ENCODE measurements around the gene GPX3.

Gene GPX3

GRCh38 chr5:151007430-151008209, 12.8 kb upstream of the GPX3 start:
- no peak for DNase-seq (ENCODE audit: extremely low spot score)
- ChIA-PET CTCF (interaction anchor here (0.6 kb wide), 1 partner anchor 12 kb away, joined by 3 read pairs; no protein-coding TSS in a partner anchor), POLR2A (no interaction called here)
- no peak for TF ChIP-seq HDGF (IDR thresholded peaks at IDR 0.05; ENCODE audit: borderline replicate concordance)
- TF ChIP-seq L3MBTL2 (conservative IDR thresholded peaks at IDR 0.05): no peak
- TF ChIP-seq ZNF384 (IDR thresholded peaks at IDR 0.05): no peak
- no peak for TF ChIP-seq BHLHE40 (IDR thresholded peaks at IDR 0.05; ENCODE audit: borderline replicate concordance)
- TF ChIP-seq, protein P1, sequence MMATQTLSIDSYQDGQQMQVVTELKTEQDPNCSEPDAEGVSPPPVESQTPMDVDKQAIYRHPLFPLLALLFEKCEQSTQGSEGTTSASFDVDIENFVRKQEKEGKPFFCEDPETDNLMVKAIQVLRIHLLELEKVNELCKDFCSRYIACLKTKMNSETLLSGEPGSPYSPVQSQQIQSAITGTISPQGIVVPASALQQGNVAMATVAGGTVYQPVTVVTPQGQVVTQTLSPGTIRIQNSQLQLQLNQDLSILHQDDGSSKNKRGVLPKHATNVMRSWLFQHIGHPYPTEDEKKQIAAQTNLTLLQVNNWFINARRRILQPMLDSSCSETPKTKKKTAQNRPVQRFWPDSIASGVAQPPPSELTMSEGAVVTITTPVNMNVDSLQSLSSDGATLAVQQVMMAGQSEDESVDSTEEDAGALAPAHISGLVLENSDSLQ (IDR thresholded peaks at IDR 0.05): no peak
- TF ChIP-seq CTBP1 (IDR thresholded peaks at IDR 0.05; ENCODE audit: borderline replicate concordance): no peak
- no peak for TF ChIP-seq FOXA1 (IDR thresholded peaks at IDR 0.05)
- TF ChIP-seq FOXK2 (IDR thresholded peaks at IDR 0.05): no peak
- no peak for TF ChIP-seq TARDBP (IDR thresholded peaks at IDR 0.05)
- TF ChIP-seq ELF4 (IDR thresholded peaks at IDR 0.05): no peak
- no peak for TF ChIP-seq NFRKB (IDR thresholded peaks at IDR 0.05)

- no peak for DNase-seq (ENCODE audit: extremely low spot score)
- CTCF ChIA-PET: no interaction called here
- POLR2A ChIA-PET: no interaction called here
- TF ChIP-seq HDGF (IDR thresholded peaks at IDR 0.05; ENCODE audit: borderline replicate concordance) (no peak), LEF1 (IDR thresholded peaks at IDR 0.05; ENCODE audit: borderline replicate concordance) (no peak), L3MBTL2 (conservative IDR thresholded peaks at IDR 0.05) (no peak), TARDBP (IDR thresholded peaks at IDR 0.05) (no peak), SUZ12 (IDR thresholded peaks at IDR 0.05) (no peak), FOXM1 (IDR thresholded peaks at IDR 0.05; ENCODE audit: borderline replicate concordance) (no peak), ZNF384 (IDR thresholded peaks at IDR 0.05) (no peak), NFRKB (IDR thresholded peaks at IDR 0.05) (no peak), CTBP1 (IDR thresholded peaks at IDR 0.05; ENCODE audit: borderline replicate concordance) (no peak), ELF4 (IDR thresholded peaks at IDR 0.05) (no peak), SP1 (IDR thresholded peaks at IDR 0.05) (no peak)
- TF ChIP-seq, protein P1 (IDR thresholded peaks at IDR 0.05): no peak
These were observed 12.2 kb upstream of the GPX3 start for GRCh38 chr5:151008210-151008491.

DNA sequence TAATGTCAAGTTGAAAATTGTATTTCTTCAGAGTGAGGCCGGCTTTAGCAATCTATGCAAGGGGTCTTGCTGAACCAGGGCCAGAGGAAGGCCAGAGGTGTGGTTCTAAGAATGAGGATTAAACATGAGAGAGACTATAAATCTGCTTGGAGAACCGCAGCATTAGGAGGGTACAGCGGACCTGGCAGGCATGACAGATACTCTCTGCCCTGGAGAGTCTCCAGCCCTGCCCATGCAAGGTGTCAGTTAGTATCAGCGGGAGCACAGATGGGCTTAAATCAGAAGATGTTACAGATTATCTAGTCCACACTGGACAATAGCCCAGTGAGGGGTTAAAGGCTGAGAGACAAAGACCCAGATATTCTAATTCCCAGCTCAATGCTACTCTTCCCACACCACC, 11.5 kb upstream of the GPX3 start:
- CTCF ChIA-PET: interaction anchor here (2.3 kb wide), 1 partner anchor 7 kb away, joined by 8 read pairs; no protein-coding TSS in a partner anchor
- TF ChIP-seq NFRKB (IDR thresholded peaks at IDR 0.05) (no peak), ARNT (IDR thresholded peaks at IDR 0.05) (no peak), CTBP1 (IDR thresholded peaks at IDR 0.05; ENCODE audit: borderline replicate concordance) (no peak), BHLHE40 (IDR thresholded peaks at IDR 0.05; ENCODE audit: borderline replicate concordance) (no peak), HDGF (IDR thresholded peaks at IDR 0.05; ENCODE audit: borderline replicate concordance) (no peak)
- no peak for DNase-seq (ENCODE audit: extremely low spot score)
- POLR2A ChIA-PET: no interaction called here

DNA sequence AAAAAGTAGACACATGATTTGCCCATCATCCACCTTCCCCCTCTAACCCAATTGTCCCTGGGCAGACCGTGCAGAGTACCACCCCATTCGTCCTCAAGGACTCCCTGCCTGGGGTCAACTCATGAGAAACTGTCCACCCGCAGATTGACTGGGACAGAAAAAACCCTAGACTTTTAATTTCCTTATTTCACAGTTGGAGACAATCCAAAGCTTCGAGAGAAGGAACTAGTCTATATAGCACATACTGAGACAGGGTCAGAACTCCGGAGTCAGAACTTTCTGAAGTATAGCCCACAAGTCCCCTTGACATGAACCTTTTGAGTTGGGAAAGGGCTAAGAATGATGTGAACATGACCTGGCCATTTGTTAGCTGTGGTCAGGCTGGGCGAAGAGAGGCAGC, 7.5 kb upstream of the GPX3 start:
- ChIA-PET CTCF (interaction anchor here (1.0 kb wide), 1 partner anchor 11 kb away, joined by 3 read pairs; no protein-coding TSS in a partner anchor), POLR2A (no interaction called here)
- TF ChIP-seq, protein P1 (IDR thresholded peaks at IDR 0.05): no peak
- no peak for TF ChIP-seq ZNF384 (IDR thresholded peaks at IDR 0.05)
- no peak for TF ChIP-seq CTBP1 (IDR thresholded peaks at IDR 0.05; ENCODE audit: borderline replicate concordance)
- TF ChIP-seq TARDBP (IDR thresholded peaks at IDR 0.05): no peak
- no peak for TF ChIP-seq ARNT (IDR thresholded peaks at IDR 0.05)
- TF ChIP-seq FOXK2 (IDR thresholded peaks at IDR 0.05): no peak
- TF ChIP-seq ELF4 (IDR thresholded peaks at IDR 0.05): no peak
- TF ChIP-seq NFRKB (IDR thresholded peaks at IDR 0.05): no peak
- no peak for TF ChIP-seq HDGF (IDR thresholded peaks at IDR 0.05; ENCODE audit: borderline replicate concordance)
- TF ChIP-seq SUZ12 (IDR thresholded peaks at IDR 0.05): no peak
- no peak for TF ChIP-seq FOXM1 (IDR thresholded peaks at IDR 0.05; ENCODE audit: borderline replicate concordance)
- no peak for TF ChIP-seq LEF1 (IDR thresholded peaks at IDR 0.05; ENCODE audit: borderline replicate concordance)
- no peak for DNase-seq (ENCODE audit: extremely low spot score)

- TF ChIP-seq ARNT (IDR thresholded peaks at IDR 0.05): no peak
- TF ChIP-seq FOXM1 (IDR thresholded peaks at IDR 0.05; ENCODE audit: borderline replicate concordance): no peak
- TF ChIP-seq, protein P1 (IDR thresholded peaks at IDR 0.05): no peak
- no peak for TF ChIP-seq SP1 (IDR thresholded peaks at IDR 0.05)
- TF ChIP-seq FOXK2 (IDR thresholded peaks at IDR 0.05): no peak
- no peak for DNase-seq (ENCODE audit: extremely low spot score)
- ChIA-PET CTCF (interaction anchor here (1.0 kb wide), 1 partner anchor 13 kb away, joined by 3 read pairs; no protein-coding TSS in a partner anchor), POLR2A (no interaction called here)
These were observed 5.6 kb upstream of the GPX3 start for GRCh38 chr5:151014680-151015343.
